Brain pericyte (primary cell): ENCODE measurements around the gene DQX1.
A peak's percentile ranks its signal among the peaks of the same experiment; 100 is the strongest.

ENCODE experiments used
- DNase-seq: peaks from one replicate; pipeline ENCODE4 v3.0.0-alpha.2; 2012; ENCODE audit warnings: low read depth, low spot score

DQX1 gene

DNA sequence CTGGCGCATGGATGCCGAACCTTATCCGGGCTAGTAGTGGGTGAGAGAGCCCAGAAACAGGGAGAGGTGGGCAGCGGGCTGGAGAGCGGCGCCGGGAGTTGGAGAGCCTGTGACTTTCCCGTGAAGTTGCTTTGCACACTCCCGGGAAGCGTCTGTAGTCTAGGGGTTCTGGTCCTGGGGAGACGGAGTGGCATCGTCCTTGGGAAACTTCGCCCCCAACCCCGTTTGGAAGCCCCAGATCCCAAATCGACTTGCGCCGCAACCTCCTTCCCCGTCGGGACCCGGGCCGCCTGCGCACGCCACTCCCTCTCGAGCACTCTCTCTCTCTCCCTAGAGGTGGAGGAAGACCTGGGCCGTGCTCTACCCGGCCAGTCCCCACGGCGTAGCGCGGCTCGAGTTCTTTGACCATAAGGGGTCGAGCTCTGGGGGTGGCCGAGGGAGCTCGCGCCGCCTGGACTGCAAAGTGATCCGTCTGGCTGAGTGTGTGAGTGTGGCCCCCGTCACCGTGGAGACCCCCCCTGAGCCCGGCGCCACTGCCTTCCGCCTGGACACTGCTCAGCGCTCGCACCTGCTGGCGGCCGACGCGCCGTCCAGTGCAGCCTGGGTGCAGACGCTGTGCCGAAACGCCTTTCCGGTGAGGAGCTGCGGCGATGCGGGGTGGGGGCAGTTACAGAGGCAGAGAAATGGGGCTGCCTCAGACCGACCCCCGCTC, 28.9 kb upstream of the DQX1 start:
- no peak for DNase-seq

DNA sequence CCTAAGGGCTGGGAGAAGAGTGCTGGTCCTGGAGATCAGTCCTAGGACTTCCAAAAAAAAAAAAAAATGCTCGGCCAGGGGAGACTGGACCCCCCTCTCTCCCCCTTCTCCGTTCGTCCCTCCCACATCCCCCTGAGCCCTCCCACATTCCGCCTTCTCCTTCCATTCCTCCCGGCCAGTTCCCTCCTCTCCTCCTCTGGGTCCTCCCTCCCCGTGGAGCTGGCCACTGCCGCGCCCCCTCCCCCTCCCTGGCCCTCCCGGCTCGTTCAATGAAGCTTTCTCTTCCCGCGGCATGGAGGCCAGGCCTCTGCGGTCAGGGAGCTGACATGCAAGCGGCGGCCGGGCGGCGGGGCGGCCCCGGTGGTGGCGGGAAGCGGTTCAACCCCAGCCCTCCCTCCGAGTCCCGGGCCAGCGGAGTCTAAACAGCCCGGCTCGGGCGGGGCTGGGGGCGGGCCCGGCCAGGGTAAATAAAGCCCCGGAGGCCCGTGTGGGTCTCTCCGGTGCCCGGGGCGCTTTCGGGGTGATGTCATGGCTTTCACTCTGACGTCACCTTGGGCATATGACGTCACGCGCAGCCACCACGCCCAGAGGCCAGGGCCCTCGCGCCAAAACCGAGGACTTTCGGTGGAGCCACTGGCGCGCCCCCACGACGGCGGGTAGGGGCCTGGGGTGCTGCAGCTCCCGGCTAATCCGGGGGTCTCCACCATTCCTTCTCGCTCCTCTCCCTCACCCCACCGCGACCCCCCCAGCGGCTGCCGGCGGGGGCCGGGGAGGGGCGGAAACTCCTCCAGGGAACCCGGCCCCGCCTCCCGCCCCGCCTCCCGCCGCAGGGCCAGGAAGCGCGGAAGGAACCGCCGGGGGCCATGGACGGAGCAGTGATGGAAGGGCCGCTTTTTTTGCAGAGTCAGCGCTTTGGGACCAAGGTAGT, 28.1 kb upstream of the DQX1 start, which contains the start of the genes DOK1 and LOXL3:
DOK1 (plus strand) TSS at position 829 of the 928 bp plus-strand sequence; CDS start at position 864, 35 bp downstream.
LOXL3 (minus strand) TSS at position 51 of the 928 bp plus-strand sequence. CDS start 1,308 bp downstream, outside the sequence.
- peak; percentile 69 for DNase-seq

GRCh38 chr2:74552914-74553811, 27.1 kb upstream of the DQX1 start:
- DNase-seq = no peak

GRCh38 chr2:74551942-74552913, 26.2 kb upstream of the DQX1 start:
- DNase-seq = no peak

DNA sequence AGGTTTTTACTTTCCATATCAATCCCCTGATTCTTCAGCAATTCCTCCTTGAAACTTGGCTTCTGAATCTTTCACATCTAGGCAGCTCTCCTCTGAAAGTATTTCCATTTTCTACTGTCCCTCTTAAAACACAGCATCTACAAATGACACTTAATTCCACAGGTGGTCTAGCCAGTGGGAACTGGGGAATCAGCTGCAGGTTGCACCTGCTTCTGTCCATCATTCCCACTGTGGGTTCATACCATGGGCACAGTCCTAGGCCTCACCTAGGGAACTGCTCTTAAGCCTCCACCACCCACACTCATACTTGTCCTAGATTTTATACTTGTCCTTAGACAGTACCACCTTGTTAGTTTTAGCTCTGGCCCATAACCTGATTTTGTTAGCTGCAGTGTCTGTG, 25.5 kb upstream of the DQX1 start:
- no peak for DNase-seq

GRCh38 chr2:74550231-74550630, 24.2 kb upstream of the DQX1 start:
- no peak for DNase-seq

DNA sequence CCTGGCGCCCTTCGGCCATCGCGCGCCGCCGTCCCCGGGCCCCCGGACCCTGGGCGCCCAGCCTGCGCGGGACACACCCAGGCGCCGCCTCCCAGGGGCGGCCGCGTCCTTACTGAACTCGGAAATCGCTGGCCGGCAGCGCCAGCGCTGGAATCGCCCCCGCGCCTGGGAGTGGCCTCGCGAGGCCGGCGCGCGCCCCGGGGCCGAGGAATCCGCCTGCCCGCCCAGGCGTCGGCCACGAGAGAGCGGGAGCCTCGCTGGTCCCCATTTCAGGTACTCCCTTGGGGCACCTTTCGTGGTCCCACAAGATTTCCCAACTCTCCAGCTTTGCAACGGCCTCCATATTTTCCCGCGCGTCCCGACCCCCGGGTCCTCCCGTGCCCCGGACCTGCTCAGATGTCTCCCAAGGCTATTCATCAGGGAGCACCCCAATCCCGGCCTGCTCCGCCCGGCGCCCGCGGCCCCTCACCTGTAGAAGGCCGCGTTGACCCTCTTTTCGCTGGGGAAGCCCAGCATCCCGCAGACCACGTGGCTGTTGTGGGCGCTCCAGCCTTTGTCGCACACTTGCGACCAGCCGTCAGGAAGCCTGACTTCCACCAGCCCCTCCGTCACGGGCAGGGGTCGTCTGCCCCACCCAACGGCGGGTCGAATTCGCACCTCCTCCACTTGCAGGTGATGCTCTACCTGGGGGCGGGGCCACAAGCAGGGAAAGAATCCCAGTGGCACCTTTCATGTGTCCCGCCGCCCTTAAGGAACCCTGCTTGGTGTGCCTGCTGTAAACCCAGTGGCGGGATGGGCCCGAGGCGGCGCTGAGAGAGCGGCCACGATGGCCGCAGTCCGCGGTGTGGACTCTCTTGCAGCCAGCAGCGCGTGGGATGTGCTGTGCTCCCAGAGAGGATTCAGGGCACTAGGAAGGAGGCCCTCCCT, 23.1 kb upstream of the DQX1 start:
- DNase-seq = no peak

GRCh38 chr2:74548285-74548899, 22.4 kb upstream of the DQX1 start:
- no peak for DNase-seq

DNA sequence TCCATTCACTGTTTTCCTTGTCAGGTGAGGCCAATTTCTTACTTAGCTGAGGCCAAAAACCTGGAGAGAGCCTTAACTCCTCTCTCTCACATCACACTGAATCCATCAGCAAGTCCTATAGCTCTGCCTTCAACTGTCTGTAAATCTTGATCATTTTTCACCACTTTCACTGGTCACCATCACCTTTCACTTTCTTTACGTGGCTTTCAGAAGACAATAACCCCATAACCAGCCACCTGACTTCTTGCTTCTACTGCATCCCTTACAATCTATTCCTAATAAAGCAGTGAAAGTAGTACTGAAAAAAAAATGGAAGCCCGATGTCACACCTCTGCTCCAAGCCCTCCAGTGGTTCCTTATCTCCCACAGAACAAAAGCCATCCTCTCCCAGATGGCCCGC, 20.0 kb upstream of the DQX1 start:
- DNase-seq = no peak

DNA sequence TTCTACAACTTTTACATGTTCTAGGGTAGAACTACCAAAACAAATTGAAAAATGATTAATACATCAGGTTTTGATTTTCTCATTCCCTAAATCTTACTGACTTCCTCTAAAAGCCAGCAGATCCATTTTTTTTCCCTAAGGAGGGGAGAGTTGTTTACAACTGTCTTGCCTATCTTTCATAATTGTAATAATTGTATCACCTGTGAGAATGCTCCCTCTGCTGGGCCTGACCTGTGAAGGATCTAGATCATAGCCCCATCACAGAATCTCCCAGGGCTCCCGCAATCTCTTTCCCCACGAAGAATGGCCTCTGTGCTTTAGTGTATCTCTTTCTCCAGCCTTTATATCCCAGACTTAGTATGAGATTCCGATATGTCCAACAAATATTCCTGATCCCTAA, 18.6 kb upstream of the DQX1 start:
- DNase-seq = no peak

DNA sequence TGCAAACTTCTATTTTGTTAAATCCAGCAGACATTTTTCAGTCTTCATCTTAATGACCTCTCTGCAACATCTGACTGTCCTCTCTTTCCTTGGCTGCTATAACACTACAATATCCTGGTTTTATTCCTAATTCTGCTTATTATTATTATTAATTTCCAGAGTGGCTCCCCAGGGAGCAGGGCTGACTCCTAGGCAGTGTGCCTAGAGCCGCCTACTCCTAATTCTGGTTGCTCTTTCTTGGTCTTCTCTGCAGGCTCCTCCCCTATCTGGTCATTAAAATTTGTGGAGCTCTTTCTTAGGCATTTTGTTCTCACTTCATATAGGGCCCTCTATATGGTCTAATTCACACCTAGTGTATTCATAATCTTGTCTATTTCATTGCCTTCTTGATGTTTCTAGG, 16.9 kb upstream of the DQX1 start:
- DNase-seq = no peak

GRCh38 chr2:74540291-74540690, 14.3 kb upstream of the DQX1 start:
- no peak for DNase-seq

- no peak for DNase-seq
These were observed 12.9 kb upstream of the DQX1 start for GRCh38 chr2:74538881-74539339.

DNA sequence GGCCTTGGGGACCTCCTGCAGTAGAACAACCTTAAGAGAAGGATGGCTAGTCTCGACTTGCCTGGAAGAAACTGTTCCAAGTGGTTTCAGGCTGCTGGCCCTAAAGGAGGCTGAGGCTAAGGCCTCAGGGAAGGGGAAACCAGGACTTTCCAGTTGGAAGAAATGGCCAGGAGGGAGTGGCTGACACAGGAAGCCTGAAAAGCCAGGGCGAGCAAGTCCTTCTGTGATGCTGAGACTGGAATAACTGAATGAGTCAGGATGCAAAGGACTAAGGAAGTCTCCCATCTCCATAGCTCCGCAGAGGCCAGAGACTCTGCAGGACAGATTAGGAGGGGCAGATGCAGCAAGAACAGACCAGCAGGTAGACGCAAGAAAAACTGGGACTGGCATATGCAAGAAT, 11.1 kb upstream of the DQX1 start:
- DNase-seq = no peak

- no peak for DNase-seq
These were observed 10.3 kb upstream of the DQX1 start for GRCh38 chr2:74536166-74536950.

DNA sequence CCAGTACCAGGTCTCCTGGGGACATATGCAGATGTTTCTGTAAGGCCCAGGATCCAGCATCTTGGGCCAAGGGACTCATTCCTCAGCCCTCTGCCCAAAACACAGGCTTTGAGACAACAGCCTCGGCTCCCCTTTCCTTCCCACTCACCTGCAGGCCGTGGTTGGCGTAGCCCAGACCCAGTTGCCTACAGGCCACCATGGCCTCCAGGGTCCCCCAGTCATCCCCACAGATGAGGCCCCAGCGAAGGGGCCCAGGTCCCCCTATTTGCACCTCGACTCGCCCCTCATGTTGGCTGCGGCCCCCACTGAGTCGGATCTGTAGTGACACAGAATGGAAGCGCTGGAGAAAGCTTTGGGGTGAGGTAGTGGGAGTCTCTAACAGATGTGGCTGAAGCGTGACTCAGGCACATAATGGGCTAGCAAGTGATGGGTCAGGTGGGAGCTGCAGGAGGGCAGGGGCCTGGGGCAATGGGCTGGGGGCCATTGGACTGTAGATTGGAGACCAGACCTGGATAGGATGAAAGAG, 9.5 kb upstream of the DQX1 start:
- DNase-seq = no peak

- no peak for DNase-seq
These were observed 8.4 kb upstream of the DQX1 start for GRCh38 chr2:74534411-74534810.

DNA sequence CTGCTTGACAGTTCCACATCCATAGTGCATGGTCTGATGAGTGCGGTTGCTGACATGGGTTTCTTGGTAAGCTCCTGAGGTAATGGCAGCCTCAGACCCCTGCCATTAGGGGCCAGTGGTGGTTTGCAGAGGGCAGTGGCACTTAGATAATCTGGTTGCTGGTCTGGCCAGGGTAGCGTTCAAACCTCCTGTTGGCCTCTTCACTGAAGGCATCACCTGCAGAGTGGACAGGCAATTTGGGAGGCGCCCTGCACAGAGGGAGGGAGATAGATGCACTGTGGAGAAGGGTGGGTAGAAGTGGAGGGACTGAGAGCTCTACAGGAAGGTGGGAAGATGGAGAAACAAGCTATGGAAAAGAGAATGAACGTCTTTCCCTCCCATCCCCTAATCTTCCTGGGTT, 7.4 kb upstream of the DQX1 start:
- DNase-seq = no peak
